ENCODE measurements around the gene TFDP1. TPM values are rescaled to one million over a fixed set of nuclear protein-coding genes. Genes with fewer than 3 reads are reported as not detected.

Gene TFDP1
- polyA plus RNA-seq, 1 of the 3 experiments (the other 2 are of a cell fraction), result 76.7 TPM

GRCh38 chr13:113597391-113598080 lies 13.0 kb downstream of the TFDP1 start:
- H3K4me2 ChIP-seq, result no peak overlapping the region
- 90% methylated on average over 9 of the region's 24 CpGs for WGBS (ENCODE audit: low lambda C conversion rate)
- H3K79me2 ChIP-seq (ENCODE audit: insufficient read depth), result peaks cover 90% of the 10 kb centered on the region
- no peak overlapping the region; a peak in 1 of 4 replicates for H3K27ac ChIP-seq (ENCODE audit: low read depth in 2 of 2, low read length in 1 of 2)
- peaks cover 12 to 35% of the 10 kb centered on the region in 2 experiments for H3K36me3 ChIP-seq (replicated peaks in 1 of 2; ENCODE audit: control insufficient read depth in 1 of 2, insufficient read depth in 2 of 2, low read length in 1 of 2)
- POLR2A ChIA-PET, result no interaction called here
- H3K9me2 ChIP-seq, result no peaks in the 10 kb centered on the region
- H2AFZ ChIP-seq (ENCODE audit: low read depth), result no peak overlapping the region
- H4K20me1 ChIP-seq (ENCODE audit: insufficient read depth), result peaks cover 42% of the 10 kb centered on the region
- peaks cover 0 to 8% of the 10 kb centered on the region in 2 experiments; a peak in 1 of 4 replicates for H3K4me1 ChIP-seq (ENCODE audit: control insufficient read depth in 1 of 2, insufficient read depth in 2 of 2, low read depth in 1 of 2, low read length in 1 of 2)
- no peak overlapping the region for H3K4me3 ChIP-seq (ENCODE audit: low read depth in 2 of 2, low read length in 1 of 2)
- CTCF ChIA-PET, result no interaction called here
- DNase-seq, result no peak
- no peak for TF ChIP-seq ZBTB33 (IDR thresholded peaks at IDR 0.05; ENCODE audit: borderline replicate concordance, low read depth)
- no peak for TF ChIP-seq RCOR1 (IDR thresholded peaks at IDR 0.05; ENCODE audit: low read length)
- TF ChIP-seq ELF1 (IDR thresholded peaks at IDR 0.05), result no peak
- TF ChIP-seq FOXJ3 (CRISPR knock-in tag; IDR thresholded peaks at IDR 0.05), result no peak
- no peaks in the 10 kb centered on the region for H3K9me3 ChIP-seq
- H3K27me3 ChIP-seq (ENCODE audit: insufficient read depth), result no peaks in the 10 kb centered on the region
- H3K9ac ChIP-seq, result no peak overlapping the region
- peaks cover 7% of the 10 kb centered on the region for H3F3A ChIP-seq (replicated peaks; ENCODE audit: insufficient read depth)

- H3K79me2 ChIP-seq (ENCODE audit: insufficient read depth), result peaks cover 90% of the 10 kb centered on the region
- no peaks in the 10 kb centered on the region for H3K9me2 ChIP-seq
- POLR2A ChIA-PET, result no interaction called here
- H3K4me3 ChIP-seq (ENCODE audit: low read depth in 2 of 2, low read length in 1 of 2), result no peak overlapping the region
- TF ChIP-seq ZBTB33 (IDR thresholded peaks at IDR 0.05; ENCODE audit: borderline replicate concordance, low read depth) (no peak), ELF1 (IDR thresholded peaks at IDR 0.05) (no peak), MXI1 (IDR thresholded peaks at IDR 0.05; ENCODE audit: low read depth, low read length) (no peak), POLR2AphosphoS5 (IDR thresholded peaks at IDR 0.05; ENCODE audit: low read depth, low read length) (no peak), TEAD4 (IDR thresholded peaks at IDR 0.05; ENCODE audit: borderline replicate concordance, insufficient read depth) (no peak), RFX5 (IDR thresholded peaks at IDR 0.05; ENCODE audit: low read length) (no peak), RXRA (IDR thresholded peaks at IDR 0.05; ENCODE audit: borderline replicate concordance, low read depth) (no peak), RAD21 (IDR thresholded peaks at IDR 0.05; ENCODE audit: low read length) (no peak), GABPA (IDR thresholded peaks at IDR 0.05; ENCODE audit: low read depth) (no peak), REST (IDR thresholded peaks at IDR 0.05; ENCODE audit: low read depth, low read length) (no peak), IRF3 (IDR thresholded peaks at IDR 0.05; ENCODE audit: low read depth, low read length) (no peak)
- H2AFZ ChIP-seq (ENCODE audit: low read depth), result no peak overlapping the region
- peaks cover 37% of the 10 kb centered on the region for H4K20me1 ChIP-seq (ENCODE audit: insufficient read depth)
- no peak overlapping the region for H3K9ac ChIP-seq
- no peaks in the 10 kb centered on the region for H3K9me3 ChIP-seq
- H3F3A ChIP-seq (replicated peaks; ENCODE audit: insufficient read depth), result peaks cover 7% of the 10 kb centered on the region
- no peak overlapping the region for H3K4me2 ChIP-seq
- 71% methylated on average over 1 of the region's 5 CpGs for WGBS (ENCODE audit: low lambda C conversion rate)
- peaks cover 0 to 8% of the 10 kb centered on the region in 2 experiments; a peak in 1 of 4 replicates for H3K4me1 ChIP-seq (ENCODE audit: control insufficient read depth in 1 of 2, insufficient read depth in 2 of 2, low read depth in 1 of 2, low read length in 1 of 2)
- no peaks in the 10 kb centered on the region for H3K27me3 ChIP-seq (ENCODE audit: insufficient read depth)
- no peak overlapping the region for H3K27ac ChIP-seq (ENCODE audit: low read depth in 2 of 2, low read length in 1 of 2)
- no peak for DNase-seq
- CTCF ChIA-PET, result no interaction called here
- peaks cover 12 to 33% of the 10 kb centered on the region in 2 experiments for H3K36me3 ChIP-seq (replicated peaks in 1 of 2; ENCODE audit: control insufficient read depth in 1 of 2, insufficient read depth in 2 of 2, low read length in 1 of 2)
Measured at GRCh38 chr13:113598081-113598410, 13.5 kb downstream of the TFDP1 start.

Measured in SK-N-SH (cell line).